Hematopoietic multipotent progenitor cell treated with erythropoietin and hydrocortisone succinate and interleukin-3 and kit ligand, for 6 days (in vitro differentiated cells): ENCODE measurements around the gene MCAM.
A peak's percentile ranks its signal among the peaks of the same experiment; 100 is the strongest.

Experiments used
- DNase-seq: peaks from one replicate; pipeline ENCODE4 v3.0.0-alpha.2; 2015

The MCAM gene

DNA sequence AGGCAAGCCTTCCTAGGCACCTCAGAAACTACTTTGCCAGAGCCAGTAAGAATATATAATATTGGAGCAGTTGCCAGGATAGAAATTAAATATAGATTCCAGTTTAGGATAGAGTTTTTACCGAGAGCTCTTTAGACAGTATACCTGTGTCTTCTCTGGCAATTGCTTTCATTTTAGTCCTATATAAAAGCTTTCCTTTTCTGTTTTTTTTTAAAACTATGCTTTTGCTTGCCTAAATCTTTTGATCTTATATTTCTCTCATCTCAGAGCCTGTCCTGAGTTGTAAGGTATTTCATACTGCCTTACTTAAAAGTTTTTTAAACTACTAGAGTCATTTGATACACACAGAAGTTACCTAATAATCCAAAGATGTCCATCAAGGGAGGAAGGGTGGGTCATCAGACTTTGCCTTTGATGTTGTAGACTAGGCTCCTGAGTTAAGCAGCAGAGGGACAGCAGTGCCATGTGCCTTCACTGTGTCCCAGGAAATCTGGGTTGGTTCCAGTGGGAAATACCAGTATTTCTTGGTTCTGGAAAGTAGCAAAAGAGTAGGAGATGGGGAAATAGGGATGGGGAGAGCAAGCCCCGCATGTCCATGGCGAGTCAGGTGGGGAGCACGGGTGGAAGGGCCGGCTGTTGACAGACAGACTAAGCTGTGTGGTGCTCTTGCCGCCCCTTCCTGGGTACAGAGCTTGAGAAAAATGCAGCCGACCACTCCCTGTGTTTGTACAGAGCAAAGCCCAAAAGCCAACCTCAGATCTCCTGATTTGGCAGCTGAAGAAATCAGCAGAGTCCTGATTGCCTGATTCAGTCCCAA is 11.2 kb downstream of the MCAM start:
- no peak for DNase-seq

- no peak for DNase-seq
Observed at GRCh38 chr11:119303227-119303718, 13.7 kb downstream of the MCAM start.

GRCh38 chr11:119300198-119300964 is 16.5 kb downstream of the MCAM start:
- no peak for DNase-seq

DNA sequence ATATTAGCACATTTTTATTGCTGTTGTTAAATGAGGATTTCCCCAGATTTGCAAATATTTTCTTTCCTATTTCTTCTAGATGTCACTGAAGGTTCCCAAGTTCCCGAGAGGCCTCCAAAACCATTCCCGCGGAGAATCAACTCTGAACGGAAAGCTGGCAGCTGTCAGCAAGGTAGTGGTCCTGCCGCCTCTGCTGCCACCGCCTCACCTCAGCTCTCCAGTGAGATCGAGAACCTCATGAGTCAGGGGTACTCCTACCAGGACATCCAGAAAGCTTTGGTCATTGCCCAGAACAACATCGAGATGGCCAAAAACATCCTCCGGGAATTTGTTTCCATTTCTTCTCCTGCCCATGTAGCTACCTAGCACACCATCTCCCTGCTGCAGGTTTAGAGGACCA is 17.5 kb downstream of the MCAM start:
- no peak for DNase-seq

GRCh38 chr11:119298726-119299125 is 18.2 kb downstream of the MCAM start:
- no peak for DNase-seq

DNA sequence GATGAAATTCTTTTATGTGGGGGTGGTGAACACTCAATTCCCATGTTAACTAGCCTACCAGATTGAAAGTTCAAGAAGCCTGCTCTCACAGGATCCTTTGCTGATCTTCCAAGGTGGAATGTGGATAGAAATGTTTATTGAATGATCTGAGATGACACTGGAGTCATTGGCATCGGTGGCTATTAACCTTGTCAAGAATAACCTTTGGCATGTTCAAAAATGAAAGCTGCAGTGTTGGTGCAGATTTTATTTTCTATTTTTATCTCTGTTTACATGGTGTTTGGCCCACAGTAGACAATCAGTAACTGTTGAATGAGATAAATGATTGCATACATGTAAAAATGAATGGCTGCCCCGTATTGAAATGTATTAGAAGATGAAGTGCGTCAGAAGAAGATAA is 19.0 kb downstream of the MCAM start:
- DNase-seq, result no peak

GRCh38 chr11:119295178-119295577 is 21.8 kb downstream of the MCAM start:
- peak; percentile 19 for DNase-seq

- DNase-seq, result no peak
Observed at GRCh38 chr11:119293461-119293860, 23.5 kb downstream of the MCAM start.

GRCh38 chr11:119290894-119291497 is 25.9 kb downstream of the MCAM start:
- no peak for DNase-seq

GRCh38 chr11:119288219-119288618 is 28.7 kb downstream of the MCAM start:
- DNase-seq, result no peak

DNA sequence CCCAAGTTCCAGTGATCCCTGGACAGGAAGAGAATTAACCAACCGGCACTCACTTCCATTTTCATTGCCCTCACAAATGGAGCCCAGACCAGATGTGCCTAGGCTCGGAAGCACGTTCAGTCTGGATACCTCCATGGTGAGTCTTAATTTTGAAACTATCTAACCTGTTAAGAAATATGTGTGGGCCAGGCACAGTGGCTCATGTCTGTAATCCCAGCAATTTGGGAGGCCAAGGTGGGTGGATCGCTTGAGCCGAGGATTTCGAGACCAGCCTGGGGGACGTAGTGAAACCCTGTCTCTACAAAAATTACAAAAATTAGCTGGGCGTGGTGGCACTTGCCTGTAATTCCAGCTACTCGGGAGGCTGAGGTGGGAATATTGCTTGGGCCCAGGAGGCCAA is 31.5 kb downstream of the MCAM start:
- no peak for DNase-seq

- DNase-seq, result peak; percentile 73
Observed at GRCh38 chr11:119284344-119285157, 32.4 kb downstream of the MCAM start.

DNA sequence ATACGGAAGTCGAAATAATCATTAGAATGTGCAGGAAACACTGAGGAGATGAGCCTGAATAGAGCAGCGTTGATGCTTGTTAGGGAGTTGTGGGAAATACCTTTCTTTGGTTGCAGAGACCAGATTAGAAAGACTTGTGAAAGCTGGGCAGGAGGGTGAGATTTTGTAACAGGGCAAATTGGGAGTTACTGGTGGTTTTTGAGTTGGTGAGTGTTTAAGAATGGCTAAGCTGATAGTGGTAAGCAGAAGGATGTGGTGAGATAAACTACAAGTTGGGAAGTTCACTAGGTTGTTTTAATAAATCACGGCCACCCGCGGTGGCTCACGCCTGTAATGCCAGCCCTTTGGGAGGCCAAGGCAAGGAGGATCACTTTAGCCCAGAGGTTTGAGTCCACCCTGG is 34.4 kb downstream of the MCAM start:
- DNase-seq, result peak; percentile 62

GRCh38 chr11:119277660-119278059 is 39.3 kb downstream of the MCAM start:
- no peak for DNase-seq

- DNase-seq, result no peak
Observed at GRCh38 chr11:119273721-119274120, 43.2 kb downstream of the MCAM start.

DNA sequence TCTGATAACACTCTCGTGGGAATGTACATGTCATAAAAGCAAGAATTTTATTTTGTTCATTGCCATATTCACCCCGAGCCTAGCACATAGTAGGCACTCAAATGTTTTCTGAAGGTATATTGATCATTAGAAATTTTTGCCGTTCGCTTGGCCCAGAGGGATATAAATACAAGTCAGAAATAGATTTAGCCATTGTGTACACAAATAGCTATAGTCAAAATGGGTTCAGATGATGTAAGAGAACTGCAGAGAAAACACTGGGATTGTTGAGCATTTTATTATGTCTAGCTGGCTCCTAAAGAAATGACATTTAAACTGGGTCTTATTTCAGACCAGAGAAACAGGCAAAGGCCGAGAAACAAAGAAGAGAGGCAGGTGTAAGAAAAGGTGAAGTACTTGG is 49.3 kb downstream of the MCAM start:
- DNase-seq, result no peak

DNA sequence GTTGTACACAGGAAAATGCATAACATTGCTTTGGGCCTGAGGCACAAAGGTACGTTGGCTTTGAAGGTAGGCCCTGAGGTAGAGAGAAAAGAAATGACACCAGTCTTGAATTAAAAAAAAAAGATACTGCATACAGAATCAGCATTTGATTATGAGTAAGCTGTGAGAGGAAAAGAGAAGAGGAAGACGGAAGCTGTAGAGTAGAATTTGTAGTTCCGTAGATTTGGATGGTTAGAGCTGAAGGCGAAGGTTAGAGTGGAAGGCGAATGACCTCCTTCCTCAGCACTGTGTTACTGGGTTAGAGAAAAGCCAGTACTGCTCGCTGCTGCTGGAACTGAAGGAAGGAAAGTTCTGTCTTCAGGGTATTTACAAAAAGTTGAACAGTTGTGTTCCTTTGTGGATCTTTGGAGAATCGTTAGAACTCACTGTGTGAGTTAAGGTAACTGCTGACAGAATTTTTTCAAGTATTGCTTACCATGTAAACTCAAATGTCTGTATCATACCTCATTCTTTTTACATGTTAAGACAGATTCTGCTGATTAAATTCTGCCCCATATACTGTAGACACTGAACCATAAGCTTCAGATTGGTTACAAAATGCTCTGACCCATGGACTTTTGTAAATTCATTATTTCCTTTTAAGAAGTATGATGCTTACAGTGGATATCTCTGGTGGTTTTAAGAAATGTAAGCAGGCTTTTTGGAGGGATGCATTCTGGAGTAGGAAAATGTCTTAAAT is 50.2 kb downstream of the MCAM start:
- DNase-seq, result no peak

- DNase-seq, result no peak
Observed at GRCh38 chr11:119266063-119266462, 50.9 kb downstream of the MCAM start.

DNA sequence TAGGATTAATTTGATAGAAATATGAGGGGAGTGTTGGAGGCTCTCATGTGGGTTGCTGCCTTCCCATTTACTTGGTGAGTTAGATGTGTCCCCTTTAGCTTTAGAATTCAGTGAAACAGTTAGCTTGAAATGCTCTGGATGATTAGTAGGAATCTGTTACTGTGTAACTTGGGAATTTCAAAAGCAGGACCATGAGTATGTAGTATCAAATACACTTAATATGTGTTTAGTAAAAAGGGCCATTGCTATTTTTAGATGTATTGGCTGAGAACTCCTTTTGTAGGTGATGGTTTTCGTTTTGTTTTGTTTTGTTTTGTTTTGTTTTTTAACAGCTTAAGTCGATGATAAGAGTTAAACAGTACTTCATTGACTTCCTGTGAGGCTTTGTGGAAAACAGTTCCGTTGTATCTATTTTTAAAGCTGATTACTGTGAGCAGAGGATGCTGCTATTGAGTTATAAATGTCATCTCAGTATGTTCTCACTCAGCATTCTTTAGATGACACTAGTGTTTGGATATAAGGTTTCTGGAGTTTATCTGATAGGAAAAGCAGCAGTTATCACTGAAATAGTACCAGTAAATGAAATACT is 53.5 kb downstream of the MCAM start:
- no peak for DNase-seq

DNA sequence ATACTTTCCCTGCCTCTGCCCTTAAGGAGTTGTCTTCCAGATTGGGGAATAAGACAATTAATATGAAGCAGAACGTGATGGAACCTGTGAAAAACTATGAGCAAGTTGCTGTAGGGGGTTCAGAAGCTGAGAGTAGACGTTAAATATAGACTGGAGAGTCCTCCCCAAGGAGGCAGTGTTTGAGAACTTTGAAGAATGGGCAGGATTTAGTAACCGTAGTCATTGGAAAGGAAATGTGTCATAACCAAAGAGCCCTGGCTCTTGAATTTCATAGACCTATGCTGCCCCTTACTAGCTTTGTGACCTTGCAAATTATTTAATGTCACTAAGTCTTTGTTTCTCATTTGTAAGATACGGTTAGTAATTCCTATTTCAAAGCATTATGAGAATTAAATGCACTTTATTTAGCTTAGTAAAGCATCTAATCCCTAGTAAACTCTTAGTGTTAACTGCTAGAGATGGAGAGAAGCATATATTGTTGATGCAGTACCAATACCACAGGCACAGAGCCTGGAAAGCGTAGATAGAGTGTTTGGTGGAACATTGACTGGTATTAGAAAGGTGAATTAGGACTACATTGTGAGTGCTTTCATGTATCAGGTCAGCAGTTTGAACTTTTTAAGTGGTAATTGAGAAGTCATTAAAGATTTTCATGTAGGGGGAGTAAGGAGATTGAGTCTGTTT is 54.1 kb downstream of the MCAM start:
- DNase-seq, result no peak

DNA sequence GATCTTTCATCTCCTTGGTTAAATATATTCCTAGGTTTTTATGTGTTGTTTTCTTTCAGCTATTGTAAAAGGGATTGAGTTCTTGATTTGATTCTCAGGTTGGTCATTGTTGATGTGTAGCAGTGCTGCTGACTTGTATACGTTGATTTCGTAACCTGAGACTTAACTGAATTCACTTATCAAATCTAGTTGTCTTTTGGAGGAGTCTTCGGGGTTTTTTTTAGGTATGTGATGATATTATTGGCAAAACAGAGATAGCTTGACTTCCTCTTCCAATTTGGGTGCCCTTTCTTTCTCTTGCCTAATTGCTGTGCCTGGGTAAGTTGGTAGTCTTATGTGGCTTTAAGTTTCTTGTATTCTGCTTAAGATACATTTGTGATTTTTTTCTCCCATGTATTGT is 57.9 kb downstream of the MCAM start:
- DNase-seq, result peak; percentile 38
